AG09319 (cell line): Measurements from ENCODE around the gene KRT76.

ENCODE experiments used
- DNase-seq: peaks from one replicate; pipeline ENCODE4 v3.0.0-alpha.2; 2010; ENCODE audit warnings: low read depth; ENCODE audit errors: extremely low read depth
- CTCF ChIP-seq: IDR thresholded peaks from 2 replicates; pipeline ENCODE4 v1.5.1; 2011; ENCODE audit warnings: low read depth, mild to moderate bottlenecking, inconsistent platforms, low read length, moderate library complexity

KRT76 gene

GRCh38 chr12:52821071-52821730 lies 44.1 kb upstream of the KRT76 start:
- no peak for DNase-seq
- TF ChIP-seq CTCF, result no peak

- TF ChIP-seq CTCF, result no peak
- DNase-seq, result no peak
Measured at GRCh38 chr12:52820521-52820920, 43.4 kb upstream of the KRT76 start.

GRCh38 chr12:52819731-52820510 lies 42.8 kb upstream of the KRT76 start:
- TF ChIP-seq CTCF, result no peak
- DNase-seq, result no peak

GRCh38 chr12:52818887-52819420 lies 41.8 kb upstream of the KRT76 start:
- no peak for DNase-seq
- TF ChIP-seq CTCF, result no peak

- no peak for TF ChIP-seq CTCF
- no peak for DNase-seq
Measured at GRCh38 chr12:52818388-52818787, 41.2 kb upstream of the KRT76 start.

GRCh38 chr12:52817699-52818238 lies 40.6 kb upstream of the KRT76 start:
- no peak for DNase-seq
- TF ChIP-seq CTCF, result no peak
